ENCODE data around the gene TNIK. TPM values are rescaled to one million over a fixed set of nuclear protein-coding genes. Genes with fewer than 3 reads are reported as not detected.
A peak's percentile ranks its signal among the peaks of the same experiment; 100 is the strongest.

Gene TNIK
- total RNA-seq, 1 donor from 2014 or later, result 35.3 TPM

- intact Hi-C loops (cut with DNase I), result no loop called here
- TF ChIP-seq CTCF (IDR thresholded peaks at IDR 0.05), result no peak
Observed at GRCh38 chr3:171160325-171160724, 299.9 kb downstream of the TNIK start.

GRCh38 chr3:171159822-171160157, 300.4 kb downstream of the TNIK start:
- intact Hi-C loops (cut with DNase I), result loop anchor here (10.0 kb wide), 1 partner anchor 405 kb away; no protein-coding TSS in a partner anchor
- H3K27me3 ChIP-seq, result no peaks in the 10 kb centered on the region
- TF ChIP-seq CTCF (IDR thresholded peaks at IDR 0.05), result no peak
- peaks cover 29% of the 10 kb centered on the region for H3K36me3 ChIP-seq
- no peak overlapping the region for H3K4me3 ChIP-seq
- no peaks in the 10 kb centered on the region for H3K4me1 ChIP-seq
- H3K9me3 ChIP-seq, result no peaks in the 10 kb centered on the region
- DNase-seq, result no peak
- ATAC-seq, result no peak
- H3K27ac ChIP-seq, result no peak overlapping the region

More at GRCh38 chr3:171160325-171160724, 299.9 kb downstream of the TNIK start:
- Histone ChIP-seq H3K4me1 (no peaks in the 10 kb centered on the region), H3K4me3 (no peak overlapping the region), H3K36me3 (peaks cover 24% of the 10 kb centered on the region), H3K9me3 (no peaks in the 10 kb centered on the region), H3K27me3 (no peaks in the 10 kb centered on the region), H3K27ac (no peak overlapping the region)
- DNase-seq, result no peak
- peak; percentile 29 for ATAC-seq

- peaks cover 29% of the 10 kb centered on the region for H3K36me3 ChIP-seq
- DNase-seq, result no peak
- TF ChIP-seq CTCF (IDR thresholded peaks at IDR 0.05), result no peak
- H3K27ac ChIP-seq, result no peak overlapping the region
- H3K27me3 ChIP-seq, result no peaks in the 10 kb centered on the region
- H3K4me3 ChIP-seq, result no peak overlapping the region
- peak; percentile 32 for ATAC-seq
- H3K9me3 ChIP-seq, result no peaks in the 10 kb centered on the region
- no peaks in the 10 kb centered on the region for H3K4me1 ChIP-seq
- intact Hi-C loops (cut with DNase I), result loop anchor here (10.0 kb wide), 1 partner anchor 406 kb away; no protein-coding TSS in a partner anchor
Observed at GRCh38 chr3:171159024-171159821, 301.0 kb downstream of the TNIK start.

- peaks cover 29% of the 10 kb centered on the region for H3K36me3 ChIP-seq
- intact Hi-C loops (cut with DNase I), result loop anchor here (10.0 kb wide), 1 partner anchor 407 kb away; no protein-coding TSS in a partner anchor
- no peaks in the 10 kb centered on the region for H3K4me1 ChIP-seq
Observed at GRCh38 chr3:171157980-171158379, 302.2 kb downstream of the TNIK start.

GRCh38 chr3:171157286-171157685, 302.9 kb downstream of the TNIK start:
- intact Hi-C loops (cut with DNase I), result loop anchor here (10.0 kb wide), 1 partner anchor 408 kb away; no protein-coding TSS in a partner anchor
- DNase-seq (no peak), ATAC-seq (no peak)
- TF ChIP-seq CTCF (IDR thresholded peaks at IDR 0.05), result no peak
- H3K36me3 ChIP-seq, result peaks cover 29% of the 10 kb centered on the region
- H3K4me3 ChIP-seq, result no peak overlapping the region
- H3K4me1 ChIP-seq, result no peaks in the 10 kb centered on the region
- no peak overlapping the region for H3K27ac ChIP-seq
- H3K9me3 ChIP-seq, result no peaks in the 10 kb centered on the region
- no peaks in the 10 kb centered on the region for H3K27me3 ChIP-seq

More at GRCh38 chr3:171157980-171158379, 302.2 kb downstream of the TNIK start:
- Histone ChIP-seq H3K27ac (no peak overlapping the region), H3K4me3 (no peak overlapping the region), H3K27me3 (no peaks in the 10 kb centered on the region), H3K9me3 (no peaks in the 10 kb centered on the region)
- ATAC-seq (no peak), DNase-seq (no peak)
- no peak for TF ChIP-seq CTCF (IDR thresholded peaks at IDR 0.05)

All from upper lobe of right lung (tissue), 1 donor.